Suprapubic skin (tissue), 4 donors: ENCODE results near the gene ULBP3.

Source experiments
- CTCF ChIP-seq, 2 donors: fragments of 200-600 bp in 1 of 2; fragments of 450-650 bp in 1 of 2; sonication (generic) in 1 of 2; IDR thresholded peaks; one replicate each; pipeline ENCODE4 v1.5.1; 2016 to 2019; ENCODE audit warnings: antibody characterized with exemption in 2 of 2, mild to moderate bottlenecking in 1 of 2, moderate library complexity in 1 of 2
- EP300 ChIP-seq: sonication (generic); formaldehyde crosslinking; IDR thresholded peaks from one replicate; pipeline ENCODE4 v1.6.1; 2017; ENCODE audit warnings: antibody characterized with exemption
- POLR2A ChIP-seq, 2 donors: fragments of 450-650 bp; IDR thresholded peaks; one replicate each; pipeline ENCODE4 v1.6.1; 2017; ENCODE audit warnings: antibody characterized with exemption in 2 of 2, mild to moderate bottlenecking in 2 of 2, moderate library complexity in 2 of 2
- POLR2AphosphoS5 ChIP-seq, 3 donors: sonication (generic); formaldehyde crosslinking; IDR thresholded peaks; one replicate each; pipeline ENCODE4 v1.6.1; 2017; ENCODE audit warnings: antibody characterized with exemption in 3 of 3

GRCh38 chr6:150086026-150086425 lies 17.1 kb upstream of the ULBP3 start:
- TF ChIP-seq CTCF (IDR thresholded peaks at IDR 0.05) = no peak
- TF ChIP-seq POLR2AphosphoS5 (IDR thresholded peaks at IDR 0.05) = no peak
- no peak for TF ChIP-seq POLR2A (IDR thresholded peaks at IDR 0.05)
- no peak for TF ChIP-seq EP300
